Frontal cortex (tissue), 4 donors: ENCODE data around the gene LIMCH1. TPM values are rescaled to one million over a fixed set of nuclear protein-coding genes. Genes with fewer than 3 reads are reported as not detected.
A peak's percentile ranks its signal among the peaks of the same experiment; 100 is the strongest.

Source experiments
- DNase-seq, 2 donors: peaks; one replicate each; pipeline ENCODE4 v3.0.0; 2012; ENCODE audit warnings: low spot score in 2 of 2
- FAIRE-seq: peaks from 2 replicates; lab custom pipeline; 2012; peaks lifted over from hg19 to GRCh38; lab: Jason Lieb, UNC
- total RNA-seq: library from RNA; depleted of rRNA; stranded (reverse); fragments of >200 nt; gene quantifications from one replicate; pipeline ENCODE4 v1.2.3, GENCODE V29; 2014
- donor health status: control.
- donor health status: control.
- donor health status: control.

The LIMCH1 gene
- total RNA-seq, 1 donor from 2014 or later: 140 TPM

DNA sequence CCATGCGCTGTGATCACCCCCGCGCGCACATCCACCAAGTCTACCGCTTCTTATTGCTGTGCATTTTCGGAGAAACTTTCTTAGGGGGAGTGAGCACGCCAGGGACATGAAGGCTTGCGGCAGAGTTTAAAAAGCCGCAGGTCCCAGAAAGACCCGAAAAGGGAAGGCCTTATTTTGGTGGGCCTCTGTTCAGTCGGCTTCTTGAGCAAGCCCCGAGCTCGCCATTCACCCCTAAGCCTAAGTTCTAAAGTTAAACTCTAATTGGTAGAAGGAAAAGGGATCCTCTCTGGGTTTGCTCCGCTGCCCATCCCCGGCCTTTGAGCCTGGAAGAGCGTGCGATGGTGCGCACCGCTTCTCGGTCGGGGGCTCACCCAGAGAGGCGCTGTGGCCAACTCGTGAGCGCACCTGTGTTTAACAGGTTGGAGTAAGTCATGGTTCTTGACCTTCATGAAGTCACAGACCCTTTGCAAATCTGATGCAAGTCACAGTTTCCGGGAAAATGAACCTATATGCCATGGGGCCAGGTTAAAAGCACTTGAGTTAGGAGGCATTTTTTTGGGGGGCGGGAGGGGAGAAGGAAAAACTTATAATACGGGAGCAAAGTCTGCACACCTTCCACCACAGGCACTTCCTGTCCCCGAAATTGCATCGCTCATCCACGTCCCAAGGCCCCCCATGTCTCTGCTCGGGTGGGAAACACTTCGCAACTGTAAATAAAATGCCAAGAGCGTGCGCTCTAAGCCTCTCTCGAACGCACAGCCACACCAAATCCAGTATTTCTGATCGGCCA lies 208.7 kb downstream of the LIMCH1 start:
- no peak for FAIRE-seq
- DNase-seq: no peak

DNA sequence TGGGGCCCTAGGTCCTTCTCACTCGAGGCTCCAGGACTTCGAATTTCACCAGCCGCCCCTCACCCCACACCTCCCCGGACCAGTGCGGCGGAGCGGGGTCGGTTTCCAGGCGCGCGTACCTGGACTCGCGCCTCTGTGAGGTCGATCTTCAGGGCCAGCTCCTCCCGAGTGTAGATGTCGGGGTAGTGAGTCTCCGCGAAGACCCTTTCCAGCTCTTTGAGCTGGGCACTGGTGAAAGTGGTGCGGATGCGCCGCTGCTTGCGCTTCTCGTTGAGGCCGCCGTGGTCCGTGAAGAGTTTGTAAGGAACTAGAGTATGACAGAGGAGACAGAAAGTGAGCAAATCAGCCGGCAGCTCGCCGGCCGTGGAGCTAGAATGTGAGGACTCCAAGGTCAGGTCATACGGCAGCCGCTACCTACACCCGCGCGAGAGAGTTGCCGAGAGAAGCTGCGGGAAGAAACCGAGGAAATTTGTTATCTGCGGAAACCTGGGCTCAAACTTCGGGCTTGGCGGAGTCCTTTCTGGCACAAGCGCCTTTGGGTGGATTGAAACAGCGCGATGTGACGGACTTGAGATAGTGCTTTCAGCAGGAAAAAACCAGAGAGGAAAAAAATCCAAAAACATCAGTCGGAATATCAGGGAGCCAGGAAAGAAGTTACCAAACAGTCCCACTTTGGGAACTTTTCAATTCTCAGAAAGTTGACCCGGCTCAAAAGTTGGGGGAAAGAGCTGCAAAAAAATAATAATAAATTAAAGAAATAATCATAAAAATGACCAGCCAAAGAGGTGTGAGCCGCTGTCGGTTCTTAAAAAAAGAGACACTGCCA lies 209.5 kb downstream of the LIMCH1 start:
- FAIRE-seq: no peak

DNA sequence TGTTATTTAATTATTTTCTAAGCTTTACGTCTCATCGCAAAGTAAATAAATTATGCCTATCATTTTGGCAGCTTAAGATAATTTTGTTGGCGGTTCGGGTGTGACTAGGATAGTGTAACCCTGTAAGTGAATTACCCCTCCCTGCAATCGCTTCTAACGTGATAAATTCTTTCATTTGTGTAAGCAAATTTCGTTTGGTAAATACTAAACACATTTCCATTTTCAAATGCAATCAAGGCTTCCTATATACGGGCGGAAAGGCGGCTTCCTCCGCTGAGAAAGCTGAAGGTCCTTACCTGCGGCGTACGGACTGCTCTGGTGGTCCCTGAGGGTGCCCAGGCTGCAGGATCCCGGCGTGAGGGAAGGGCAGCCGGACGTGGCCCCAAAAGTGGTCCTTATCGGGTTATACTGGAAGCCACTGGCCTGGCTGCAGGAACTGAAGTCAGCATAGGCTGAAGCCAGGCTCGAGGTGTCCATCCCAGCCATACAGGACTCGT lies 210.2 kb downstream of the LIMCH1 start:
- FAIRE-seq (no peak), DNase-seq (peak in 1 of 2 donors; percentile 39)

More for the DNA sequence above, 209.5 kb downstream of the LIMCH1 start:
- no peak for DNase-seq

DNA sequence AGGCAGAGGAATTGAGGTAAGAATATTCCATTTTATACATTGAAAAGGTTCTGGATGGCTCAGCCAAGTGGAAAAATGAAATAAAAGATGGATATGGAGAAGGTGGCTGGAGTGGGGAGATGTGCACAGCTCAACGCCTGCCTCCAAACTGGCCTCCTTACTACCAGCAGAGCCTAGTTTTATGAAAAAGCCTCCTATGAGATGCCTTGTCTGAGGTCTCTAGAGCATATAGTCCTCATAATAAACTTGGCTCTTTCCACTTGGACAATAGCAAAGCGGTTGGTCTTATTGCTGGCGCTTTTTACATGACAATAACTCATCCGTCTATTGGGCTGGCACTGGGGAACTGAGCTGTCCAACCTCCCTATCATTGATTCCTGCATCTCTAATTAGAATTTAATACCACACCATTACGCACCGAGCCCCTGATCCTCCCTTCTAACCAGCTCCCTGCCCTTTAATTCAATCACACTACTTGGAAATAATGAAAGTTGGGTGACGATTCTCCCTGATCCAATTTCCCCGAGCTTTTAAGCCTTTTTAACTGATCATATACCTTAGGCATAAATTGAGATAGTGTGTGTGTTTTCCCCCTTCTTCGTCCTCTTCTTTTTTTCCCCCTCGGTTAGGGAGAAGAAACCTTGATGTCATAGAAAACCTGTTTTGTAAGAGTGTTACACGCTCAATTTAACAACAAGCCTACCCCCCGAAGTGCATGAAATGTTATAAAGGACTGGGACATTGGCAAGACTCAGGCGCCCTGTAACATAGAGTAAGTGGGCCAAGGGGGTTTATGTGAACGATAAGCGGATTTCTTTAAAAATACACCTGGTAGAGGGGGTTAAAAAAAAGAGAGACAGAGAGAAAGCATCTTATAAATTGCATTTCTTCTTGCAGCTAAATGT lies 210.9 kb downstream of the LIMCH1 start, which contains the start of gene PHOX2B:
TSS of gene PHOX2B (minus strand) at position 155 of the 905 bp plus-strand sequence. CDS start at position 40, 115 bp downstream.
- FAIRE-seq (no peak), DNase-seq (peak in 1 of 2 donors; percentile 24)

DNA sequence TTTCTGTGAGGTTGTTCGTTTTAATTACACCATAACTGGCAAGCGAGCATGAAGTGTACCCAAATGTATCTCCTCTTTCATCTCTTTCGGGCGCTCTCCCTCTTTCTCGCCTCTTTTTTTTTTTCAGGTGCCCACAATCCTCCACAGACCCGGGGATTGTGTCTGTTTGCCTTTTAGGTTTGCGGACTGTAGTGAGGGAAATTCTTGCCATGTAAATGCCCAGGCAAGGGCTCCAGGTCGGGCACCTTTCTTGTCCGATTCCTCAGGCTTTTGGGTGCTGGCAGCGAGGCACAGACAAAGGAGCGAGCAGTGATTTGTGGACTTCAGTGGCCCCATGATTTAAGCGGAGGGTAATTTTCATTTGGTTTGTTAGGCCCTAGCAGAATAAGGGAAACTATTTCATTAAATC lies 211.7 kb downstream of the LIMCH1 start:
- peak in 1 of 2 donors; percentile 20 for DNase-seq
- no peak for FAIRE-seq

Other genes with a start within 250 kb of the LIMCH1 start
- gene PHOX2B, start 210.6 kb downstream of the LIMCH1 start, total RNA-seq: not detected